Transverse colon (tissue), 4 donors: Measurements from ENCODE around the gene GAS7. TPM values are rescaled to one million over a fixed set of nuclear protein-coding genes. Genes with fewer than 3 reads are reported as not detected.

ENCODE experiments used
- DNase-seq: peaks from one replicate; pipeline ENCODE4 v3.0.0-alpha.2; 2019
- H3K27ac ChIP-seq, 4 donors: fragments of 200-600 bp; sonication (generic); 2 replicates each; pipeline ENCODE4 v1.5.1; 2016 to 2018; ENCODE audit warnings: inconsistent platforms in 4 of 4
- H3K27me3 ChIP-seq: fragments of 200-600 bp; sonication (generic); 2 replicates; pipeline ENCODE4 v1.5.1; 2017; ENCODE audit warnings: inconsistent platforms
- H3K36me3 ChIP-seq, 4 donors: fragments of 200-600 bp; sonication (generic); 2 replicates each; pipeline ENCODE4 v1.5.1; 2017 to 2019; ENCODE audit warnings: inconsistent platforms in 4 of 4
- H3K4me1 ChIP-seq, 4 donors: fragments of 200-600 bp; sonication (generic); 2 replicates each; pipeline ENCODE4 v1.5.1; 2017 to 2020; ENCODE audit warnings: inconsistent platforms in 4 of 4
- H3K4me3 ChIP-seq, 4 donors: fragments of 200-600 bp; sonication (generic); 1 replicate in 1 of 4; 2 replicates in 3 of 4; pipeline versions ENCODE4 v1.5.1 to v1.6.1; 2017 to 2019; ENCODE audit warnings: inconsistent platforms in 4 of 4
- H3K9me3 ChIP-seq, 2 donors: fragments of 200-600 bp; sonication (generic); 2 replicates each; pipeline ENCODE4 v1.5.1; 2017 to 2019; ENCODE audit warnings: inconsistent platforms in 2 of 2
- EP300 ChIP-seq: sonication (generic); formaldehyde crosslinking; IDR thresholded peaks from one replicate; pipeline ENCODE4 v1.6.1; 2017; ENCODE audit warnings: antibody characterized with exemption, low read depth
- POLR2A ChIP-seq: fragments of 450-650 bp; IDR thresholded peaks from one replicate; pipeline ENCODE4 v1.6.1; 2016; ENCODE audit warnings: antibody characterized with exemption, mild to moderate bottlenecking, moderate library complexity
- POLR2AphosphoS5 ChIP-seq, 3 donors: sonication (generic); formaldehyde crosslinking; IDR thresholded peaks; one replicate each; pipeline ENCODE4 v1.6.1; 2016; ENCODE audit warnings: antibody characterized with exemption in 3 of 3
- WGBS, 2 donors: methylation state at CpG; one replicate each; pipeline ENCODE4 v1.1.5; 2018; ENCODE audit warnings: low coverage in 1 of 2; 5-methylcytosine and 5-hydroxymethylcytosine counted together
- in situ Hi-C, 4 donors: fragments of 200-750 bp; cut with MboI; loops; one replicate each; pipeline versions ENCODE4 v1.15.0 to v1.15.1; 2017; ENCODE audit warnings: low sequenced_read_pairs in 3 of 4, low pct_ligation_motif_present in 1 of 4, low pct_unique_long_range_greater_than_20kb in 1 of 4
- intact Hi-C: fragments of 100-400 bp; cut with DNase I; formaldehyde crosslinking; loops from one replicate; pipeline ENCODE4 v1.15.1; 2023; ENCODE audit warnings: low total_unique reads
- total RNA-seq, 4 donors: library from RNA; depleted of rRNA; stranded (reverse); fragments of >200 nt; gene quantifications; one replicate each; pipeline ENCODE4 v1.1.0, GENCODE V29; 2016
- TF ChIP-seq, protein P1 (sequence below), 5 experiments: fragments of 200-600 bp in 3 of 5; fragments of 450-650 bp in 2 of 5; sonication (generic) in 3 of 5; IDR thresholded peaks; 1 replicate in 2 of 5; 2 replicates in 3 of 5; pipeline ENCODE4 v1.5.1; 2016 to 2017; ENCODE audit warnings: antibody characterized with exemption in 5 of 5, inconsistent platforms in 3 of 5, mild to moderate bottlenecking in 2 of 5, moderate library complexity in 1 of 5

The GAS7 gene
- total RNA-seq, 4 donors from 2014 or later: 9.2 to 59.1 (median 15.2) TPM

DNA sequence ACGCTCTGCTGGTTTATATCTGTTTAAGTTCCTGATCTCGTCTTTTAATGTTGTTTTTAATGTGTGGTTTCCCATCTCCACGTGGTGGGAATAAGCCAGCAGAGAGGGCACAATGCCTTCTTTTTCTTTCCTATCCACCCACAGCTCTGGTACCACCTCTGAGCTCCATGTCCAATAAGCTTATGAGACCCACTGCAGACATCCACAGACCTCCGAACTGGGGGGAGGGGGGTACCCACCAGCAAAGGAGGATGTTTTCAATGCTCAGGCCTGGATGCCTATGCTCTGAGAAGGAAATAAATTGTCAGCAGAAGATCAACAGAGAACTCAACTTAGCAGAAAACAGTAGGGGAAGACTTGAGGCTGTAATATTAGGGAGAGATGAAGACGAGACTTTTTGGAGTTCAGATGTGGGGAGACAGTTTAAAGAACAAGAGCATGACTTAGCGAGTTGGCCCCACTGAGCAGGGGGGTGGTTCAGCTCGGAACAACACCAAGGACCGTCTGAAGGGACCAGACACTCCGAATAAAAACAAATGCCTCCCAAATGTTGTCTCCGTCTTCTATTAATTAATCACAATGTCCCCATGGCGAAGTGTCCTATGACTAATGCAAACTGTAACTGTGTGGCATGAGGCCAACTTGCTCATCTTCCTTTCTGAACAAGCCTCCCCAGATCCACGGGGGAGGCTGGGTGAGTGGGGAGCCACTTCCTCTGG lies 62.7 kb downstream of the GAS7 start:
- no peaks in the 10 kb centered on the region for H3K9me3 ChIP-seq
- no peak for TF ChIP-seq POLR2A
- peak in 2 of 3 donors; percentile 18 to 34 for TF ChIP-seq POLR2AphosphoS5 (IDR thresholded peaks at IDR 0.05)
- TF ChIP-seq, protein P1, sequence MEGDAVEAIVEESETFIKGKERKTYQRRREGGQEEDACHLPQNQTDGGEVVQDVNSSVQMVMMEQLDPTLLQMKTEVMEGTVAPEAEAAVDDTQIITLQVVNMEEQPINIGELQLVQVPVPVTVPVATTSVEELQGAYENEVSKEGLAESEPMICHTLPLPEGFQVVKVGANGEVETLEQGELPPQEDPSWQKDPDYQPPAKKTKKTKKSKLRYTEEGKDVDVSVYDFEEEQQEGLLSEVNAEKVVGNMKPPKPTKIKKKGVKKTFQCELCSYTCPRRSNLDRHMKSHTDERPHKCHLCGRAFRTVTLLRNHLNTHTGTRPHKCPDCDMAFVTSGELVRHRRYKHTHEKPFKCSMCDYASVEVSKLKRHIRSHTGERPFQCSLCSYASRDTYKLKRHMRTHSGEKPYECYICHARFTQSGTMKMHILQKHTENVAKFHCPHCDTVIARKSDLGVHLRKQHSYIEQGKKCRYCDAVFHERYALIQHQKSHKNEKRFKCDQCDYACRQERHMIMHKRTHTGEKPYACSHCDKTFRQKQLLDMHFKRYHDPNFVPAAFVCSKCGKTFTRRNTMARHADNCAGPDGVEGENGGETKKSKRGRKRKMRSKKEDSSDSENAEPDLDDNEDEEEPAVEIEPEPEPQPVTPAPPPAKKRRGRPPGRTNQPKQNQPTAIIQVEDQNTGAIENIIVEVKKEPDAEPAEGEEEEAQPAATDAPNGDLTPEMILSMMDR (IDR thresholded peaks at IDR 0.05): no peak
- TF ChIP-seq EP300: no peak
- peaks cover 0 to 15% (median 0%) of the 10 kb centered on the region in 4 donors for H3K4me1 ChIP-seq
- H3K27ac ChIP-seq: peak overlapping the region; percentile 36 to 65 (median 49)
- H3K4me3 ChIP-seq: no peak overlapping the region
- no peaks in the 10 kb centered on the region for H3K27me3 ChIP-seq
- in situ Hi-C loops: no loop called here
- 31 to 50% methylated on average over 5 to 12 of the region's 12 CpGs for WGBS, 2 donors
- peak; percentile 49 for DNase-seq
- intact Hi-C loops: no loop called here
- no peaks in the 10 kb centered on the region for H3K36me3 ChIP-seq

DNA sequence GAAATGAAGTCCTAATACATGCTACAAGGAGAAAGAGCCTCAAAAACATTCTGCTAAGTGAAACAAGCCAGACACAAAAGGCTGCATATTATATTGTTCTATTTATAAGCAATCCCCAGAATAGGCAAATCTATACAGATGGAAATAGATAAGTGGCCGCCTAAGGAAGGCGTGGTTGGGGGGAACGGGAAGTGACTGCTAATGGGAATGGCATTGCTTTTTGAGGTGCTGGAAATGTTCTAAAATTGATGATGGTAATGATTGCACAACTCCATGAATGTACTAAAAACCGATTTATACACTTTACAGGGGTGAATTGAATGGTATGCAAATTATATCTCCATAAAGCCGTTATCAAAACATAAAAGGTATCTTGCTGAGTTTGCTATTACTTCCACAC lies 67.7 kb downstream of the GAS7 start:
- in situ Hi-C loops (no loop called here), intact Hi-C loops (loop anchor here (5.0 kb wide), 1 partner anchor 1082 kb away; no protein-coding TSS in a partner anchor)
- TF ChIP-seq, protein P1 (IDR thresholded peaks at IDR 0.05): no peak
- TF ChIP-seq POLR2A (no peak), POLR2AphosphoS5 (IDR thresholded peaks at IDR 0.05) (no peak), EP300 (no peak)
- Histone ChIP-seq H3K27me3 (no peaks in the 10 kb centered on the region), H3K4me1 (peaks cover 0 to 17% (median 9%) of the 10 kb centered on the region in 4 donors), H3K4me3 (no peak overlapping the region), H3K36me3 (no peaks in the 10 kb centered on the region), H3K9me3 (no peaks in the 10 kb centered on the region), H3K27ac (no peak overlapping the region)
- 55 to 74% methylated on average over 4 to 5 of the region's 5 CpGs for WGBS, 2 donors
- DNase-seq: no peak

DNA sequence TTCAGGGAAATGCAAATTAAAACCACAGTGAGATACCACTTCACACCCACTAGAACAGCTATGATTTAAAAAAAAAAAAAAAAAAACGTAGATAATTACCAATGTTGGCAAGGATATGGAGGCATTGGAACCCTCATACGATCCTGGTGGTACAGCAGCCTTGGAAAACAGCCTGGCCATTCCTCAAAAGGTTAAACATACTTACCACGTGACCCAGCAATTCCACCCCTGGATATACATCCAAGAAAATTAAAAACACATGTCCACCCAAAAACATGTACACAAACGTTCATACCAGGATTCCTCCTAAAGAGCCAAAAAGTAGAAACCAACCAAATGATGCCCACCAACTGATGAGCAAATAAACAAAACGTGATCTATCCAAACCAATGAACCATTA lies 68.1 kb downstream of the GAS7 start:
- H3K36me3 ChIP-seq: no peaks in the 10 kb centered on the region
- in situ Hi-C loops (no loop called here), intact Hi-C loops (loop anchor here (5.0 kb wide), 1 partner anchor 1082 kb away; no protein-coding TSS in a partner anchor)
- WGBS, 2 donors: 48 to 71% methylated on average over 5 of the region's 5 CpGs
- no peak for TF ChIP-seq POLR2A
- TF ChIP-seq, protein P1 (IDR thresholded peaks at IDR 0.05): no peak
- no peak overlapping the region for H3K4me3 ChIP-seq
- H3K9me3 ChIP-seq: no peaks in the 10 kb centered on the region
- H3K27me3 ChIP-seq: no peaks in the 10 kb centered on the region
- no peak for DNase-seq
- H3K4me1 ChIP-seq: peaks cover 0 to 13% (median 9%) of the 10 kb centered on the region in 4 donors
- H3K27ac ChIP-seq: no peak overlapping the region

DNA sequence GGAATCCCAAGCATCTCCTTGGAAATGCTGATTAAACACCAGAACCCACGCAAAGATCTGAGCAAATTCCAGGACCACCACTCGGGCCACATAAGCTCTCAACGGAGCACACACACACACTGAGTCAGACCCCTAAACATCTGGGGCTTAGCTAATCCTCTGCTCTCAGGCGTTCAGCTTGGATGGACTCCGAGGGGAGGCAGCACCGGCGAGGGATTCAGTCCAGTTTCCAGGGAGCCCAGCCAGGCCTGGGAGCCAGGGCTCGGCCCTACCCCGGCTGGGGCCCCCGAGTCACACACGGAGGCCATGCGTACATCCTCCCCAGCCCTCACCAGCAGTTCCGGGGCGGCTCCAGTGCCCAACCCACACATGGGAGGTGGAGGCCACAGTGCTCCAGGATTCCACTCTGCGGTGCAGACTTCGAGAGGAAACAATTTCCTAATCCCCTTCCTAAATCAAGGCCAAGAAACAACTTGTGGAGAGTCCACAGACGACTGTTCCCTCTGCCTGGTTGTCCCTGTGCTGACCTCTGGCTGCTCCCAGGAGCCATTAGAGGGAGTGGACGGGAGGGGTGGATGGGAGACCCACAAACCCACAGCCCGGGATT lies 70.5 kb downstream of the GAS7 start:
- H3K4me3 ChIP-seq: no peak overlapping the region
- no peaks in the 10 kb centered on the region for H3K9me3 ChIP-seq
- H3K36me3 ChIP-seq: no peaks in the 10 kb centered on the region
- in situ Hi-C loops: no loop called here
- intact Hi-C loops: no loop called here
- WGBS, 2 donors: 51% methylated on average over 8 of the region's 19 CpGs; no CpG with 5 or more reads in 1 of the 2 donors
- TF ChIP-seq POLR2AphosphoS5 (IDR thresholded peaks at IDR 0.05) (peak; percentile 8 to 50 (median 41)), POLR2A (no peak)
- peak; percentile 59 for DNase-seq
- H3K4me1 ChIP-seq: peaks cover 0 to 11% (median 8%) of the 10 kb centered on the region in 4 donors
- no peaks in the 10 kb centered on the region for H3K27me3 ChIP-seq
- H3K27ac ChIP-seq: peak overlapping the region; percentile 68 to 82 (median 76)
